ENCODE results near the gene EPN3.

DNA sequence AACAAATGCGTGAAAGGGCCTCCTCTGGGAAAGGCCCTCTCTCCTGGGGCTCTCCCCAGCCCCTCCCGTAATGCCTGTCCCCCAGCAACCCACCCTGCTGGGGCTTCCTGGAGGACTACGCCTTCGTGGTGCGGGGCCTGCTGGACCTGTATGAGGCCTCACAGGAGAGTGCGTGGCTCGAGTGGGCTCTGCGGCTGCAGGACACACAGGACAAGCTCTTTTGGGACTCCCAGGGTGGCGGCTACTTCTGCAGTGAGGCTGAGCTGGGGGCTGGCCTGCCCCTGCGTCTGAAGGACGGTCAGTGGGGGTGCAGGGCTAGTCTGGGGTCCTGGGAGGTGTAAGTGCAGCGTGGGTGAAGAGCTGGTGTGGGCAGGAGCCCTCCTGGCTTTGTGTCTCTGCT lies 19.3 kb downstream of the EPN3 start:
- TF ChIP-seq POLR2A (IDR thresholded peaks at IDR 0.05), result no peak
- TF ChIP-seq, protein P1, sequence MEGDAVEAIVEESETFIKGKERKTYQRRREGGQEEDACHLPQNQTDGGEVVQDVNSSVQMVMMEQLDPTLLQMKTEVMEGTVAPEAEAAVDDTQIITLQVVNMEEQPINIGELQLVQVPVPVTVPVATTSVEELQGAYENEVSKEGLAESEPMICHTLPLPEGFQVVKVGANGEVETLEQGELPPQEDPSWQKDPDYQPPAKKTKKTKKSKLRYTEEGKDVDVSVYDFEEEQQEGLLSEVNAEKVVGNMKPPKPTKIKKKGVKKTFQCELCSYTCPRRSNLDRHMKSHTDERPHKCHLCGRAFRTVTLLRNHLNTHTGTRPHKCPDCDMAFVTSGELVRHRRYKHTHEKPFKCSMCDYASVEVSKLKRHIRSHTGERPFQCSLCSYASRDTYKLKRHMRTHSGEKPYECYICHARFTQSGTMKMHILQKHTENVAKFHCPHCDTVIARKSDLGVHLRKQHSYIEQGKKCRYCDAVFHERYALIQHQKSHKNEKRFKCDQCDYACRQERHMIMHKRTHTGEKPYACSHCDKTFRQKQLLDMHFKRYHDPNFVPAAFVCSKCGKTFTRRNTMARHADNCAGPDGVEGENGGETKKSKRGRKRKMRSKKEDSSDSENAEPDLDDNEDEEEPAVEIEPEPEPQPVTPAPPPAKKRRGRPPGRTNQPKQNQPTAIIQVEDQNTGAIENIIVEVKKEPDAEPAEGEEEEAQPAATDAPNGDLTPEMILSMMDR (IDR thresholded peaks at IDR 0.05), result no peak

Measured in uterus (tissue), 2 donors.